Measurements from ENCODE around the gene ARHGAP10.

ARHGAP10 gene

DNA sequence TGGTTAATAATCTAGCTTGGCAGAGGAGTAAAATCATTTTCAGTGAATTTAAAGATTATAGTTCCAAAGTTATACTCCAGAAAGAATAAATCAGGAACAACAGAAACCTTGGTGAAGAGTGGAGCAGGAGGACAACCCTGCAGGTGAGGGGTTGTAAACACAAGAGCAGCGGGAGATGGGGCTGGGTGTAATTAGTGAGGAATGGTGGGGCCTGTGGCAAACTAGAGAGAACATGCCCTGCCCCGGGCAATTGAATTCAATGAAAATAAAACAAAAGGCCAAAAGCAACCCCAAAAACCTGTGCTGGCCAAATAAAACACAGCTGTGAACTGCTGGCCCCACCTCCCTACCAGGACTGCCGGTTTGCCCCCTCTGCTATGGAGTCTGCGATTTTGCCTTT lies 385.1 kb downstream of the ARHGAP10 start:
- TF ChIP-seq GATA3 (IDR thresholded peaks at IDR 0.05; ENCODE audit: low read depth, low read length) = no peak
- TF ChIP-seq GATA2 (IDR thresholded peaks at IDR 0.05; ENCODE audit: low read depth, low read length) = no peak

DNA sequence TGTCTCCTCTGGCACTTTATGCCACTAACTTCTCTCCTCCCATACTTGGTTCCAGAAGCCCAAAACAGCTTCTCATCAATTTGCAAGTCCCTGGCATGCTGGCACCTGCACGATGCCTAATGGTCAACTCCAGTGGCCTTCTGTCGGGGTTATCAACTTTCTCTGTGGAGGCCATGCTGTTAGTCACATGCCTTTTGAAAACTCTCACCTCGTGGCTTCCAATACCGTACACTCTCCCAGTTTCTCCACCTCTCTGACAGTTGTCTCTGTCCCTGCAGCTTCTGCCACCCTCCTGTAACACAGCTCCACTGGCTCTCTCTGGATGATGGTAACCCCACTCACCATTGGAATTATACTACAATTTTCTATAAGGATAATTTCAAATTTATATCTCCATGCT lies 386.3 kb downstream of the ARHGAP10 start:
- TF ChIP-seq GATA2 (IDR thresholded peaks at IDR 0.05; ENCODE audit: low read depth, low read length) (no peak), GATA3 (IDR thresholded peaks at IDR 0.05; ENCODE audit: low read depth, low read length) (no peak)

DNA sequence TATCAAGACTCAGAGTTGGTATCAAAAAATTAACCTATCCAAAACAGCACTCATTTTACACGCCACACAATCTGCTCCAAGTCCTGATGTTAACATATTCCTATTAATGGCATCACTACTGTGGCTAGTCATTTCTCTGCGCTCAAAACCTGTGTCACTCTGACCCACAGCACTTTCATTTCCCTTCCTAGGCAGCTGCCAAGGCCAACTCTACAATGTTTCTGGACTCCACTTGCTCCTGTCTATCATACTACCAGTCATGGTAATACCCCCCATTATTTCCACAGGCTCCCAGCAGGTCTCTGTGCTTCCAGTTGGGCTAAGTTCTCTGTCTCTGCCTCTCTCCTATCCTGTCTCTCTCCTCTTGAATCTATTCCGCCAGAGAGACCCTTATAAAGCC lies 386.7 kb downstream of the ARHGAP10 start:
- no peak for TF ChIP-seq GATA2 (IDR thresholded peaks at IDR 0.05; ENCODE audit: low read depth, low read length)
- no peak for TF ChIP-seq GATA3 (IDR thresholded peaks at IDR 0.05; ENCODE audit: low read depth, low read length)

DNA sequence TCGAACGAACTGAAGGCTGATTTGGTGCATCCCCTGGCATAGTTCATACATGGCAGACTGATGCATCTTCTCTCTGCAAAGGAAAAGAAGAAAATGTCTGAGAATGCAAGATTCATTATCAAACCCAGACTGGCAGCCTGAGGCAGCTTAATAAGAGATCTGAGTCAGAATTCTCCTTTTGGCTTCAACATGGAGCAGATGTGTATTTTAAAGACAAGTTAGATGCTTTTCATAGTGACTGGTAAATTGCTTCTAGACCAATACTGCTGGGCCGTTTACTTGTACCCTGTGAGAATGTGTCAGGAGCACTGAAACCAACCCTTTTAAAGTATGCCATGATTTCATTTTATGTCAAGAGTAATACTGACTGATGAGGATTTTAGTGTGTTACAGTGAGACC lies 388.3 kb downstream of the ARHGAP10 start:
- no peak for TF ChIP-seq GATA3 (IDR thresholded peaks at IDR 0.05; ENCODE audit: low read depth, low read length)
- TF ChIP-seq GATA2 (IDR thresholded peaks at IDR 0.05; ENCODE audit: low read depth, low read length) = no peak

Measured in SH-SY5Y (cell line).